SHP77 treated with DMSO at 0.1 percent for 48 hours (cell line): ENCODE data around the gene UMAD1.

ENCODE experiments used
- DNase-seq: peaks from one replicate; lab custom pipeline; 2025; lab: John Stamatoyannopoulos, UW

The UMAD1 gene

DNA sequence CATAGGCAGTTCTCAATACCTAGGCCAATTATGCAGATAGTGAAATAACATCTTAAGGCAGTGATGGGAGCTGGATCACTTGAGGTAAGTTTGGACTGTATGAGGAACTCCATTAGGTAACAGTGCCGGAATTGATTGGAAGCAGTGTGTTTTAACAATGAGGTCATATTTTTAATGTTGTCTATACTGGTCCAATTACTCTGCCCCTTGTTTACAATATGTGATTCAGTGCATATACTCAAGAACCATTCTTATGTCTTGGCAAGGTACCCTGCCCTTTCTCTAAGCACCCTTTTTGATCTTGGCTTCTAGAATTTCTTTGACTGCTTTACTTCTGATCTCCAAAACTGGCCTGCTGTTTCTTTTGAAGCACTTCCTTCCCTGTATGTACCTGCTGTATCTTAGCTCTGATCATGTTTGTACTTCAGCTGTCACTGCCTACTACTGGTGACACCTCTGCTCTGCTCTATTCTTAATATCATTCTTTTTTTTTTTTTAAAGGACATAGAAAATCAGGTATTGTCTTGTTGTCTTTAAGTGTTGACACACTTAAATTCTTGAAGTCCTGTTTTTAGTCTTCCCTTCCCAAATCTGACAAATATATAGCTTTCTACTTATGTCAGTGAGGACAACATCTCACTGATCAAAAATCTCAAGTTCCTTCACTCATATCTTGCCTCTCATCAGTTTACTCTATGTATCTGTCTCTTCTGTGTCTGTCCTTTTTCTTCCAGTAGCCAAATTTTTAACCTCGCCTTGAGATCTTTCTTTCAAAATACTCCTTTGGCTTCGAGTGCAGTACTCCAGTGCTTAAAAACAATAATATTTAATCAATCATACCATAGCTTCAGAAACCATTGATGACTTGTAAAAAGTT is 124.2 kb downstream of the UMAD1 start:
- no peak for DNase-seq

DNA sequence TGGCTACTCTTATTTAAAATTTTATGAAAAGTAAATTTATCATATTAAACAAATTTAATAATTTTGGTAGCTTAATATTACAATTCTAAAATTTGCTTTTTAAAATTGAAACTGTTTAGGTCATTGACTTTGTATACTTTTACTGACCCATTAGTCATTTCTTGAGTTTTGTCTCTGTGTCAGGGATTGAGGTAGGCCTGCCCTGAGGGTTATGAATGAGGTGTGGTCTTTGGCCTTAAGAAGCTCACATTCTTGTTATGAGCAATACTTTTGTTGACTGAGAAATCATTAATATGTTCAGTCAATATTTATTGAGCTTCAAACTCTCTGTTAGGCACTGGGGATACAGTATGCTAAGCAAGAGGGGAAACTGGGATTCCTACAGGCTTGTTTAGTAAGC is 124.9 kb downstream of the UMAD1 start:
- no peak for DNase-seq

DNA sequence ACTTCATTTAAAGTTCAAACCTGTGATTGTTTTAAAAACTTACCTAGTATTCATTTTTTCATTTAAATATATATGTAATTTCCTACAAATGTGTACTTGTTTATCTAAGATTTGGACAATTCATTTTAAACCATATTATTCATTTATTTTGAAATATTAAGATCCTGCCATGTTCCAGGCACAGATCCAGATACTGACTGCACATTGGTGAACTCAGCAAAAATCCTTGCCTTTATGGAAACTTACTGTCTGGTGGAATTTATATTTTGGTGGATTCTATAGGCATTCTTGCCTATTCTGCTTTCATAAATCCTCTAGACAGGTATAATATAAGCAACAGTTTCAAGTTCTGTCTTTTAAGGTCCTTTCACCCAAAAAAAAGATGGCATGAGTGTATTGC is 126.1 kb downstream of the UMAD1 start:
- DNase-seq, result no peak

DNA sequence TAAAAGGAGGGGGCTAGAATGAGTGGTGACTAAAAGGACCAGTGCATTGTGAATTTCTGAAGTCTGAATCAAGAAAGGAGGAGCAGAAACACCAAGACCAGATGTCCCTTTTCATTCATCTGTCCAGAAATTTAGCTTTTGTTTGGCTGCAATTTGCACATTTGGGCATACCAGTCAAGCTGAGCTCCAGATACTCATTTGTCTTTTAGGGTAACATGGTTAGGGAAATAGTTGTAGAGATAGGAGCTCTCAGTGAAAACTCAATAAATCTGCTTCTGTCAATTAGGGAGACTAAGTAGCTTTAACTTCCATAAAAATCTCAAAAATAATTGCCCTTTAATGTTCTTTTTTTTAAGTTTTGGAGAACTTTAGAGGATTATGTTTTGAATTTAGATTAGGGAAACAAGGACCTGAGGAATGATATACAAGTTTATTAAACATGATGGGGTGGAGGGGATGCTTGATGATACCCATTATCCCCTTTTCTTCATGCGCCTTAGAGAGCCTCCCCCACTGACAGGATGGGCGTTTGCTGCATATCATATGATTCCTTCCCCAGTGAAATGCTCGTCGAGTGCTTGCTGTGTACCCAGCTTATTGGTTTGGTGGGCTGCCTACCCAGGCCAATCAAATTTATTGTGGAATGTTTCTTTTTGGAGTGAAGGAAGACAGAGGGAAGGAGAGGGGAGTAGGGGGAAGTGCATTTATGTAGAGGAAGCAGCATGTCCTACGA is 128.6 kb downstream of the UMAD1 start:
- no peak for DNase-seq

DNA sequence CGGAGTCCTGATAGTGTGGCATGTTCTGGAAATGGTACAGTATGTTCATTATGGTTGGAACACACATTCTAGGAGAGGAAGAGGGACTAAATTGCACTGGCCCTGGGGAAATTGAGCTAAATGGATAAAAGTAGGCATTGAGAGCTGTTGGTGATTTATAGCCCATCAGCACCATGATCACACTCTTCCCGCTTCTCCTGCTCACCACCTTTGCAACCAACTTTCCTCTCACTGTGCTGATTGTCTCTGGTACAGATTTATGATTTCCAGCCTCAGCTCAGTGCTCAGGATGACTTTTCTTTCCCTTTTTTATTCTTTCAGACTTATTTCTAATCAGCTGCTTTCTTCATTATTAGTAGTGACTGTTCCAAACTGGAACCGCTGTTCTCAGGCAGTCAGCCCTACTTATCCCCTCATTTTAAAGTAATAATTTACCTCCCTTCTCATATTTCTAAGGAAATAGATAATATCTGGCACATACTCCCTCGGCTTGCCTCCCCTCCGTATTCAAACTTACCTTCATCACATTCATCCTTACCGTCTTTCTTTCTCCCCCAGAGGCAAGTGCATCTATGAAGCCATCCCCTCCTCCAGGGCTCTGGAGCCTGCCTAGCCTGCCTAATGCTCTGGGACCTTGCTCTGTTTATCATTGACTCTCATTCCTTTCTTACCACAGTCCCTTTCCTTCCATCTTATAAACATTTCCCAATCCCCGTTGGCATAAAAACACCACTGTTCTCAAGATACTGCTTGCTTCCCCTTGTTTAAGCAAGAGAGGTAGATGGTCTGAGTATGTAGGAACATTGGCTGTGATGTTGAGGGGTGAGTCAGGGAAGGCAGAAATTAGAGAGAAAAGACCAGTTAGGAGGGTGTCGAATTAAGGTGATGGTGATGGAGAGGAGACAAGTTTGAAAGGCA is 129.4 kb downstream of the UMAD1 start:
- DNase-seq, result no peak

DNA sequence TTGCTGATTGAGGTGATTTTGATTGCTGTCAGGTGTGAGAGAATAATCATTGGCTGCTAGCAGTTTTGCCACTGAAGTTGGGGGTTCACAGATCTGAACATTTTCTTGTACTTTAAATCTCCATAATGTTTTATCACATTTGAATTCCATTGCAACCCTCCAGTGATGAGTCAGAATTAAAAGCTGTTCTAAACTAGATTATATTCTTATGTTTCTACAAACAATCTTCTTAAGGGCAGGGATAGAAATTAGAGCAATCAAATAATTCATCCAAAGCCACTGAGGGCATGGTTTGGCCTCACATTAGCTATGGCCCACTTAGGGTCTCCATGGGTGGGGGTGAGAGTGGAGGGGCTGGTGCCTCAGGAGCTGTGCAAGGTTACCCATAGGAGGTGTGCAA is 130.9 kb downstream of the UMAD1 start:
- no peak for DNase-seq

DNA sequence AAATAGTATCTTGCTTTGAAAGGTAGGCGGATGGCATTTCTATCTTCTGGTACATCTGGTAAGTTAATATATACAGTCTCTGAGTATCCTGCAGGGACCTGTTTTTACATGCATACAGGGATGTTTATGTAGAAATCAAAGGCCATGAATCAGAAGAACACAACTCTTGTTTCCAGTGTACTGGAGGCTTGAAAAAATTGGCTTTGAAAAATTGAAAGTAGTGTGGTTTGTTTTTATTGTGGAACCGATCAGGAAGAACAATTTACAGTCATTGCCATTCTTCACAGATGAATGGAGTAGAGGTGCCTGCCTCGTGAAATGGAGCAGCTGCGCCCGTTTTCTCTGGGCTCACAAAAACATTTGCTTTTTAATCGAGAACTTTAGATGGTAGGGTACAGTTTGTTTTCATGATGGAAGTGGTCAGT is 131.9 kb downstream of the UMAD1 start:
- peak; percentile 34 for DNase-seq

DNA sequence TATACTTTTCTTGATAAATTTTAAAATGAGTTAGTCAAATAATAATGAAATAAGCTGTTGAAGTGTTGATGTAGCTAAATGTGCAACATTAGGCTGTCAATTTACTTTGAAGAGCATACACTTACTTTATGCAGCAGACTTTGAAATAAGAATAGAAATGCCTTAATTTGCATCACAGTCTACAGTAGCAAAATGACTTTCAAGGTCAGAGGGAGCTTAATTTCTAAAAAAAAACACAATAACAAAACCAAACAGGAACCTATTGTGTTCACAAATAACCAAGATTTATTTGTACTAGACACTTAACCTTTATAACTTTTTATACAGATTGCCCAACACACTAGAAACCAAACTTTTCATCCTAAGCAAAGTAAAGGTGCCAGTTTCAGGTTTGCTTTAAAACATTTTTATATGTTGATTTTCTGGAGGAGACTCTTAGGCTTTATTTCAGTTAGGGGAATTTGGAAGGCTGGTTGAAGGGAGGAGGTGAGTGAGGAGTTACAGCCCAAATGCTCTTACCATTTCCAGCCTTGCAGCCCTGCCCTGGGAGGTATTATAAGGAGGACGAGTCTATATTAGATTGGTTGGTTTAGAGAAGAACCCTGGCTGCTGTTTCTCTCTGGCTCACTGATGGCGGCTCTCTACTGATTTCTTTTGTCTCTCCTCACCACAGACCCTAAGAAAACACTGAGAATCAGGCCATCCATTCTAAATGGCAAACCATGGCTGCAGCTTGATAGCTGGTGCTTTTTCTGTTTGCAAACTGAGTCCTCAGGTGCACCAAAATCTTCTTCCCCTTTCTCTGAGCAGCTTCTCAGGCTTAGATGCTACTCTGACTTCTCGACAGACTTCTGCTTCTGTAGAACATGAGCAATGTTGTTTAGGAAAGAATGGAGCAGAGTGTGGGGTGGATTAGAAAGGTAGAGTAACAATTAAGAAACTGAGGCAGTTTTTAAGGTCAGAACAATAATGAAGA is 133.1 kb downstream of the UMAD1 start:
- no peak for DNase-seq

DNA sequence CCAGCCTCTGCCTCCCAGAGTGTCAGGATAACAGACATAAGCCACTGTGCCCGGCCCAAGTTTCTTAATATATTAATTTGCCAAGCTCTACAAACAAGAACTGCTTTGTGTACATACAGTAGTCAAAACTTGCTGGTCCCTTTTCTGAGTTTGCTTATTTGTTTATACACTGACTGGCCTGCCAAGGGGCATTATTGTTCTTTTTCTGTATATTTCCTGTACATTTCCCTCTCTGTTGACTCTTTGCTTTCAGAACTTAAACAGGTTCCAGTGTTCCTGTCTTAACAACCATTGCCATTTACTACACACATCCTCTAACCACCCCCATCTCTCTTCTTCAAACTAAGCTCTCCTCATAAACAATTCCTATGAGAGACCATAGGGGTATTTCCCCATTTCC is 139.3 kb downstream of the UMAD1 start:
- no peak for DNase-seq

DNA sequence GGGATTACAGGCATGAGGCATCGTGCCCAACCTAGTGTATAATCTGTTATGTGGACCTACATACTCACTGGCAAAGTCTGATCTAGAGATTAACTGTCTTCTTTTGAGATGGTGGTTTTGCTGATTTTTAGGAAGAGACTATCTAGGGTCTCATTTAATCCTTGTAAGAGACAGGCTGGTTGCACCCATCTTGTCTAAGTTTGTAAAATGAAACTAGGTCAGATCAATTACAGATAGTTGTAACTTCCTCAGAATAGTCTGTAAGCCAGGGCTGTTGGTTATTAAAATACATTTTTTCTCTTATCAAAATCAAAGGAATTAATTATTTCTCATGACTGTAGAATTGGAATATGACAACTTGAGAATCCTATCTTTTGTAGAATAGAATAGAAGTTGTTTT is 142.4 kb downstream of the UMAD1 start:
- no peak for DNase-seq

DNA sequence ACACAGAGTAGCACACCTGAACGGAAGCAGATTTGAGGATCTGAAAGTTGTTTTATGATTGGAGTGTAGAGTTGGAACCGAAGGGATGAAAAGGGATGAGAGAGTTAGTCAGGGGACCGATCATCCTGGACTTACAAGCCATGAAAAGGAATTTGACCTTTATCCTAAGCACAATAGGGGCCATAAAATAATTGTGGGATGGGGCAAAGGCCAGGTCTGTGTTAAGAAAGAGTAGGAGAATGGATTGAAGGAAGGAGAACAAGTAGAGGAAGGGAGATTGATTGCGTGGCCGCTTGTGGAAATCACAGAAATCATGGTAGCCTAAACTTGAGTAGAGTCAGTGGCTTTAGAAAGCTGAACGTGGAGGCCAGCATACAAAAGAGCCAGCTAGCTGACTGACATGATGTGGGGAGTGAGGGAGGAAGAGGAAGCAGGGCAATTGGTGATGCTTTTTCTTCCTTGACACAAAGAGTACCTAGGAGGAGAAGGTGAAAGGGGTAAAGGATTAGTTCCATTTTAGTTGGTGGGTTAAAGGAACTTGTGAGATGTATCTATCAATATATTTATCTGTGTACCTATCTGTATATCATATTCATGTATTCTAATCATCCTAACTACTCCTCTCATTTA is 144.9 kb downstream of the UMAD1 start:
- DNase-seq, result no peak

DNA sequence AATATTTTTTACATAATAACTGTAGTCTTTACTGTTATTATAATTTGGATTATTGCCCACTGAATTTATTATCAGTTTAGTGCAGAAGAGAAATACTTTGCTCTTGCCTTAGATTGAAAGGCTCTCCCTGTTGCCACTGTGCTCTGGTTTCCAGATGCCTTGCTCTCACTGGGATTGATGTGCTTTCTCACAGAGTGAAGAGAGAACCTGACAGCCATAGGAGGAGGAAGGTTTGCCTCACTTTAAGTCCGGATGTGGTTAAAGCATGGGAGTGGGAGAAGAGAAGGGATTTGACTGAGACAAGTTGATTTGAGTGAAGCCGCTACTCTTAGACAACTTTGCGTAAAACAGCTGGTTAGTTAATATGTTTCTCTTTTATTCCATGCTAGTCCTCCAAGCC is 146.0 kb downstream of the UMAD1 start:
- DNase-seq, result no peak

DNA sequence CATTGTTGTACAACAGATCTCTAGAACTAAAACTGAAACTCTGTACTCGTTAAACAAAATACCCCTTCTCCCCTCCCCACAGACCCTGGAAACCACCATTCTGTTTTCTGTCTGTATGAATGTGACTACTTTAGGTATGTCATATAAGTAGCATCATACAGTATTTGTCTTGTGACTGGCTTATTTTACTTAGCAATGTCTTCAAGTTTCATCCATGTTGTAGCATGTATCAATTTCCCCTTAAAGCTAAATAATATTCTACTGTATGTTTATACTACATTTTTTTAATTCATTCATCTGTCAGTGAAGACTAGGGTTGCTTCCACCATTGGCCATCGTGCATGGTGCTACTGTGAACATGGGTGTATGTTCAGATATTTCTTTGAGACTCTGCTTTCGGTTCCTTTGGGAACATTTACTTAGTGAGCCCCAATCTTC is 149.0 kb downstream of the UMAD1 start:
- no peak for DNase-seq

DNA sequence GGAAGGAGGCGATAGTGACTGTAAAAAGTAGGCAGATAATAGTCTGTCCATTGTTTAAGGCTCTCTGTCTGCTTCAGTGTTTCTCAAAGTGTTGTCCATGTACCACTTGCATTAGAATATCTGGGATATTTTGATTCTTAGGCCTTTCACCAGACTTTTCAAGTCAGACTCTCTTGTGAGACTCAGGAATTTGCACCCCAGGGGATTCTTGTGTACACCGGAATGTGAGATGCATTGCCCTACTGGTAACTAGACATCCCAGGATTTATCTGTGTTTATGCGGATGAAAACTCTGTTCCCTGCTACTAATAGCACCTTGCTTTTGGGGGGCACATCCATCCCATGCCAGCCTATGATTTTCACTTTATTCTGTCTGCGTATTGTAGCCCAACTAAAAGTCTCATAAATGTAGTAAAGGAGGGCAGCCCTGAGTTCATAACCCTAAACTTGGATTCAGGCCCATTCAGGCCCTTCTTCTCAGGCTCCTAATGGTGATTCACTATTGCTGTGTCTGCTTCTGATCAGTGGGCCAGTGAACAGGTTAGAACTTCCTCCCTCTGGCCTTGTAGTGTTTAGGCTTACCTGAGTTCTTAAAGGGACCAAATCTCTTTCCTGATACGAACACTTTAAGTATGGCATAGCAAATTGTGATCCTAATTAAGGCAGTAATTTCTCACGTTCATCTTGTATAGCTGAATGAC is 149.6 kb downstream of the UMAD1 start:
- no peak for DNase-seq

DNA sequence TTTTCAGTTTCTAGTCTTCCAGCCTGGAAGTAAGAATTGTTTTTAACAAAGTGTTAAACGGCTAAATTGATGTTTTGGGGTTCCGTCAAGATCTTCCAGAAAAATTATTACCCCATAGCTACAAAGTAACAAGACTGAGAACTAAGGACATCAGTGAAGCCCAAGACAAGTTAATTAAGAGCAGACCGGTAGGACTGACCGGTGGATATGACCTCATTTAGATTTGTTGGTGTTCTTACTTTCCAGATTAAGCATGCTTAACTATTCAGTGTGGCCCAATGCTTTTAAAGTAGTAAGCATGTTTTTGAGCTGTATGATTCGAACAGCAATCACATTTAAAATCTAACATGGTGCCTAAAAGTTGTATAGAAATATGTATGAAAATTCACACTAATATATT is 151.0 kb downstream of the UMAD1 start:
- no peak for DNase-seq

DNA sequence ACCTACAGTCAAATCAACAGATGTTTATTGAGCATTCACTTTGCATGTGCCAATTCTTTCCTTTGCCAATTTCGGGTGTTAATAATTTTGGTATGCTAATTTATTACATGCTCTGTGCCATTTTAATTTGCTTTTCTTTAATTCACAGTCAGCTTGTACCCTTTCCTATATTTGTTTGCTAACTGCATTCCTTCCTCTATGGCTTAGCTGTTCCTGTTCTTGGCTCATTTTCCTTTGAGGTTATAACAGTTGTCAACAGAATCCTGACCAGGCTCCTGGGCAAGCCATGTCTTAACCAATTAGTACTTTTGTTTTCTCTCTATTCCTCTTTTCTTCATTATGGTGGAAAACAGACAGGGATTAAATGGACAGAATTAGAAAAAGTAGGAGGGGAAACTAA is 151.5 kb downstream of the UMAD1 start:
- no peak for DNase-seq

DNA sequence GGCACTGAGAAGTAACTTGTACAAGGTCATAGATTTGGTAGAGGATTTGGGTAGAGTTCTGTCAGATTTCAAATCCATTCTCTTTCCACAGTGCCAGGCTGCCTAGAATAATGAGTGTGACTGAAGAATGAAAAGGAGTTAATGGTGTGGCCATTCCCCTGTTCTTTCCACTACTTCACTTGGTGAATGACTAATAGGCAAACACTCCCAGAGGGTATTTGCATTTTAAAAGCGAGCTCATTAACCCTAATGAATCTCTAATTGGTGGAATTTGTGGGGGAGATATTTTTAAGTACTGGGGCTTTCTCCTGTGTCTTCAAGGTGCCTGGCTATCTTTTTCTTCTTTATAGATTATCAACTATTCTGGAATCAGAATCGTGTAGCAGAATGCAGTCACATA is 152.7 kb downstream of the UMAD1 start:
- no peak for DNase-seq

DNA sequence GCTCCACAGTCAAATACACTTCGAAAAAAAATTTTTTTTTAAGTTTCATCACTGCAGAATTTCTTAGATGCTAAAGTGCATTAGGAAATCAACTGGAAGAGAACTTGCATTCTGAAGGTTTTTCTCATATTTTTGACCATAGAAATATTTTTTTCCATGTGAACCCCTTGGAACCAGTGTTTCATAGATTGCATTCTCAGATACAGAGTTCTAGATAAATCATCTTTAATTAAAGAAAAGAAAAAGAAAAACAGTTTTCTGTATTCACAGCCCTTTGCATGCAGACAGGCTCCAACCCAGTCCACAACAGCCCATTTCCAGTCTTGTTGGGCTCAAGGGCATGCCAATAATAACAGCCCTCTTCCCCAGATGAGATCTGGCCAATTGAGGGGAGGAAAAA is 153.4 kb downstream of the UMAD1 start:
- DNase-seq, result no peak

DNA sequence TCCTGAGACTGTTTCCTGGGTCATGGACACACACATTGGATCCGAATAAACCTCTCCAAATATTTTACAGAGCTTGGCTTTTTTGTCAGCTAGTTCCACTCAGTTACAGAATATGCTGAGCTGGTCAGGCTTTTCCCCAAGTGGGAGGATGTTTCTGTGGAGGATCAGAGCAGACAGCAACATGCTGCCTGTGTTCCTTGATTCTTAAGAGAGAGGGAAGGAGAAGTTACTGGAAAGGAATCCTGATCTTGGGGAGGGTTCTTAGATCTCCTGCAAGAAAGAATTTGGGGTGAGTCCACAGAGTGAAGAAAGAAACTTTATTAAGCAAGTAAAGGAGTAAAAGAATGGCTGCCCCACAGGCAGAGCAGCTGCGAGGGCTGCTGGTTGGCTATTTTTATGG is 154.7 kb downstream of the UMAD1 start:
- DNase-seq, result no peak

DNA sequence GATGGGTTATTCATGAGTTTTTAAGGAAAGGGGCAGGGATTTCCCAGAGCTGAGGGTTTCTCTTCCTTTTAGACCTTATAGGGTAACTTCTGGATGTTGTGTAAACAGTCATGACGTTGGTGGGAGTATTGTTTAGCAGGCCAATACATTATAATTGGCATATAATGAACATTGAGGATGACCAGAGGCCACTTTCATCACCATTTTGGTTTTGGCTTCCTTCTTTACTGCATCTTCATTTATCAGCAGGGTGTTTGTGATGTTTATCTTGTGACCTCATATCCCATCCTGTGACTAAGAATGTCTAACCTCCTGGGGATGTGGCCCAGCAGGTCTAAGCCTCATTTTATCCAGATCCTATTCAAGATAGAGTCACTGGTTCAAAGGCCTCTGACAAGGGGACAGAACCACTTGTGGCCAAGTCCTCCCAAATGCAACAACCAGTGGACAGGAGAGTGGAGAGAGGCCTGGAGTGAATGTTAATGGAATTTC is 155.1 kb downstream of the UMAD1 start:
- no peak for DNase-seq
